Measurements from ENCODE around the gene ATP23.

The ATP23 gene

GRCh38 chr12:57918147-57918546 is 23.2 kb upstream of the ATP23 start:
- Histone ChIP-seq H3K9ac (ENCODE audit: low read depth, low read length) (no peak overlapping the region; the same call in 1 of the 2 replicates), H3K4me1 (ENCODE audit: control insufficient read depth, insufficient read depth, low read length) (peaks cover 6% of the 10 kb centered on the region), H3K4me3 (ENCODE audit: low read depth, low read length) (no peak overlapping the region), H3K36me3 (ENCODE audit: control insufficient read depth, insufficient read depth, low read length) (no peaks in the 10 kb centered on the region), H3K27ac (ENCODE audit: low read depth, low read length) (no peak overlapping the region), H3K9me3 (ENCODE audit: control insufficient read depth, insufficient read depth, low read length) (no peaks in the 10 kb centered on the region), H3K27me3 (ENCODE audit: control insufficient read depth, insufficient read depth, low read length) (no peaks in the 10 kb centered on the region)

- Histone ChIP-seq H3K4me1 (ENCODE audit: control insufficient read depth, insufficient read depth, low read length) (no peaks in the 10 kb centered on the region), H3K36me3 (ENCODE audit: control insufficient read depth, insufficient read depth, low read length) (no peaks in the 10 kb centered on the region), H3K4me3 (ENCODE audit: low read depth, low read length) (no peak overlapping the region), H3K9ac (ENCODE audit: low read depth, low read length) (no peak overlapping the region), H3K27ac (ENCODE audit: low read depth, low read length) (no peak overlapping the region), H3K9me3 (ENCODE audit: control insufficient read depth, insufficient read depth, low read length) (no peaks in the 10 kb centered on the region), H3K27me3 (ENCODE audit: control insufficient read depth, insufficient read depth, low read length) (no peaks in the 10 kb centered on the region)
Observed at GRCh38 chr12:57927086-57927485, 14.3 kb upstream of the ATP23 start.

GRCh38 chr12:57929092-57929830 is 12.1 kb upstream of the ATP23 start:
- no peaks in the 10 kb centered on the region; the same call in 1 of the 2 replicates for H3K27me3 ChIP-seq (ENCODE audit: control insufficient read depth, insufficient read depth, low read length)
- H3K9me3 ChIP-seq (ENCODE audit: control insufficient read depth, insufficient read depth, low read length) = no peaks in the 10 kb centered on the region
- no peak overlapping the region for H3K9ac ChIP-seq (ENCODE audit: low read depth, low read length)
- no peak overlapping the region for H3K27ac ChIP-seq (ENCODE audit: low read depth, low read length)
- H3K4me1 ChIP-seq (ENCODE audit: control insufficient read depth, insufficient read depth, low read length) = no peaks in the 10 kb centered on the region
- H3K36me3 ChIP-seq (ENCODE audit: control insufficient read depth, insufficient read depth, low read length) = no peaks in the 10 kb centered on the region
- no peak overlapping the region for H3K4me3 ChIP-seq (ENCODE audit: low read depth, low read length)

GRCh38 chr12:57934819-57935218 is 6.5 kb upstream of the ATP23 start:
- H3K36me3 ChIP-seq (ENCODE audit: control insufficient read depth, insufficient read depth, low read length) = no peaks in the 10 kb centered on the region
- peaks cover 5% of the 10 kb centered on the region; the same call in 1 of the 2 replicates for H3K4me1 ChIP-seq (ENCODE audit: control insufficient read depth, insufficient read depth, low read length)
- H3K9me3 ChIP-seq (ENCODE audit: control insufficient read depth, insufficient read depth, low read length) = no peaks in the 10 kb centered on the region
- no peak overlapping the region for H3K4me3 ChIP-seq (ENCODE audit: low read depth, low read length)
- H3K27me3 ChIP-seq (ENCODE audit: control insufficient read depth, insufficient read depth, low read length) = peaks cover 17% of the 10 kb centered on the region
- H3K27ac ChIP-seq (ENCODE audit: low read depth, low read length) = no peak overlapping the region
- no peak overlapping the region for H3K9ac ChIP-seq (ENCODE audit: low read depth, low read length)

GRCh38 chr12:57935331-57935730 is 6.0 kb upstream of the ATP23 start:
- Histone ChIP-seq H3K9ac (ENCODE audit: low read depth, low read length) (no peak overlapping the region), H3K9me3 (ENCODE audit: control insufficient read depth, insufficient read depth, low read length) (no peaks in the 10 kb centered on the region), H3K27me3 (ENCODE audit: control insufficient read depth, insufficient read depth, low read length) (peaks cover 17% of the 10 kb centered on the region), H3K4me3 (ENCODE audit: low read depth, low read length) (peak overlapping the region; percentile 60), H3K4me1 (ENCODE audit: control insufficient read depth, insufficient read depth, low read length) (peaks cover 5% of the 10 kb centered on the region; the same call in 1 of the 2 replicates), H3K36me3 (ENCODE audit: control insufficient read depth, insufficient read depth, low read length) (no peaks in the 10 kb centered on the region), H3K27ac (ENCODE audit: low read depth, low read length) (no peak overlapping the region)

- no peaks in the 10 kb centered on the region for H3K36me3 ChIP-seq (ENCODE audit: control insufficient read depth, insufficient read depth, low read length)
- peak overlapping the region; percentile 43 for H3K27ac ChIP-seq (ENCODE audit: low read depth, low read length)
- no peak overlapping the region for H3K9ac ChIP-seq (ENCODE audit: low read depth, low read length)
- H3K4me3 ChIP-seq (ENCODE audit: low read depth, low read length) = peak overlapping the region; percentile 60
- peaks cover 17% of the 10 kb centered on the region for H3K27me3 ChIP-seq (ENCODE audit: control insufficient read depth, insufficient read depth, low read length)
- H3K4me1 ChIP-seq (ENCODE audit: control insufficient read depth, insufficient read depth, low read length) = peaks cover 9% of the 10 kb centered on the region
- H3K9me3 ChIP-seq (ENCODE audit: control insufficient read depth, insufficient read depth, low read length) = no peaks in the 10 kb centered on the region
Observed at GRCh38 chr12:57935839-57936512, 5.4 kb upstream of the ATP23 start.

- no peaks in the 10 kb centered on the region for H3K9me3 ChIP-seq (ENCODE audit: control insufficient read depth, insufficient read depth, low read length)
- H3K36me3 ChIP-seq (ENCODE audit: control insufficient read depth, insufficient read depth, low read length) = no peaks in the 10 kb centered on the region
- peak overlapping the region; percentile 60 for H3K4me3 ChIP-seq (ENCODE audit: low read depth, low read length)
- no peak overlapping the region for H3K9ac ChIP-seq (ENCODE audit: low read depth, low read length)
- H3K4me1 ChIP-seq (ENCODE audit: control insufficient read depth, insufficient read depth, low read length) = peaks cover 9% of the 10 kb centered on the region
- H3K27ac ChIP-seq (ENCODE audit: low read depth, low read length) = no peak overlapping the region
- peaks cover 17% of the 10 kb centered on the region for H3K27me3 ChIP-seq (ENCODE audit: control insufficient read depth, insufficient read depth, low read length)
Observed at GRCh38 chr12:57936513-57936883, 4.9 kb upstream of the ATP23 start.

GRCh38 chr12:57939291-57939690 is 2.1 kb upstream of the ATP23 start:
- no peaks in the 10 kb centered on the region for H3K9me3 ChIP-seq (ENCODE audit: control insufficient read depth, insufficient read depth, low read length)
- H3K4me3 ChIP-seq (ENCODE audit: low read depth, low read length) = no peak overlapping the region
- H3K27me3 ChIP-seq (ENCODE audit: control insufficient read depth, insufficient read depth, low read length) = peaks cover 17% of the 10 kb centered on the region
- H3K27ac ChIP-seq (ENCODE audit: low read depth, low read length) = no peak overlapping the region
- peaks cover 9% of the 10 kb centered on the region for H3K4me1 ChIP-seq (ENCODE audit: control insufficient read depth, insufficient read depth, low read length)
- no peak overlapping the region for H3K9ac ChIP-seq (ENCODE audit: low read depth, low read length)
- no peaks in the 10 kb centered on the region for H3K36me3 ChIP-seq (ENCODE audit: control insufficient read depth, insufficient read depth, low read length)

- Histone ChIP-seq H3K9ac (ENCODE audit: low read depth, low read length) (0 out of 2 replicates have a peak overlapping the region, but pooled peaks have one; percentile 44), H3K9me3 (ENCODE audit: control insufficient read depth, insufficient read depth, low read length) (no peaks in the 10 kb centered on the region), H3K27ac (ENCODE audit: low read depth, low read length) (no peak overlapping the region), H3K27me3 (ENCODE audit: control insufficient read depth, insufficient read depth, low read length) (peaks cover 17% of the 10 kb centered on the region), H3K36me3 (ENCODE audit: control insufficient read depth, insufficient read depth, low read length) (no peaks in the 10 kb centered on the region), H3K4me1 (ENCODE audit: control insufficient read depth, insufficient read depth, low read length) (peaks cover 9% of the 10 kb centered on the region), H3K4me3 (ENCODE audit: low read depth, low read length) (peak overlapping the region; percentile 99)
Observed at GRCh38 chr12:57940052-57940914, 1.1 kb upstream of the ATP23 start.

GRCh38 chr12:57940915-57941164 is 527 bp upstream of the ATP23 start:
- Histone ChIP-seq H3K4me3 (ENCODE audit: low read depth, low read length) (peak overlapping the region; percentile 99), H3K36me3 (ENCODE audit: control insufficient read depth, insufficient read depth, low read length) (no peaks in the 10 kb centered on the region), H3K9ac (ENCODE audit: low read depth, low read length) (0 out of 2 replicates have a peak overlapping the region, but pooled peaks have one; percentile 44), H3K9me3 (ENCODE audit: control insufficient read depth, insufficient read depth, low read length) (no peaks in the 10 kb centered on the region), H3K27me3 (ENCODE audit: control insufficient read depth, insufficient read depth, low read length) (peaks cover 17% of the 10 kb centered on the region), H3K4me1 (ENCODE audit: control insufficient read depth, insufficient read depth, low read length) (peaks cover 9% of the 10 kb centered on the region), H3K27ac (ENCODE audit: low read depth, low read length) (peak overlapping the region; percentile 63)
